NCI-H2029 (cell line): Measurements from ENCODE around the gene ZNF500.

Source experiments
- DNase-seq: peaks from one replicate; lab custom pipeline; 2025; lab: John Stamatoyannopoulos, UW

ZNF500 gene

DNA sequence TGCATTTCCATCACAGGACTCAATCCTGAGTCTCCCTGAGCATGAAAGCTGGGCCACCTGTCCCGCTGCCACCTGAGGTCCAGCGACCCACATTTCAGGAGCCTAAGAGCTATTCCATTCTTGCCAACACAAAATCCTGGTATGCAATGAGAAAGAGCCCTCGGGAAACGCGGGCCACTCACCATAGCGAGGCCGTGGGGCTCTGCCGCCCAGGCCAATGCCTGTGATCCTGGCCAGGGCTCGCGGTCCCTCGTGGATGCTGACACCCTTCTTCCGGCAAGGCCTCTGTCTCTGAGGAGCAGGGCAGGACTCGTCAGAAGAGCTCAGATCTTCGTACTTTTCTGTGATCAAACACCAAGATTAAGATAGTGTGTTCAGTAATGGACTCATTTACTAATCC lies 62.0 kb downstream of the ZNF500 start:
- no peak for DNase-seq

DNA sequence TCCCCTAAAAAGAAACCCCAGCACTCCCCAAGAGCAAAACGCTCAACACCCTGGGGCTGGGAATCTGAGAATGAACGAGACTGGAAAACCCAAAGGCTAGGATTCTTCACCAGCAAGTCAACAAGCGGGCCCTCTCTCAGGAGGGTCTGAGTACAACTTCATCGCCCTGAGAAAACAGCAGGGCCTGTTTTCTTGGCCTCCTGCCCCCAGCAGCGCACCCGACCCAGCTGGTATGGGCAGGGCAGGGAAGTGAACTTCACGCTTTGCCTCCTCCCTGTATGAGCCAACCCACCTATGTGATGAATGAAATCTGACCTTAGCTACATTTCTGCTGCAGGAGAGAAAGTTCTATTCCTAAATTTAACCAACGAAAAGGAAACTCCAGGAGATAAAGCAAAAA lies 62.5 kb downstream of the ZNF500 start:
- no peak for DNase-seq

DNA sequence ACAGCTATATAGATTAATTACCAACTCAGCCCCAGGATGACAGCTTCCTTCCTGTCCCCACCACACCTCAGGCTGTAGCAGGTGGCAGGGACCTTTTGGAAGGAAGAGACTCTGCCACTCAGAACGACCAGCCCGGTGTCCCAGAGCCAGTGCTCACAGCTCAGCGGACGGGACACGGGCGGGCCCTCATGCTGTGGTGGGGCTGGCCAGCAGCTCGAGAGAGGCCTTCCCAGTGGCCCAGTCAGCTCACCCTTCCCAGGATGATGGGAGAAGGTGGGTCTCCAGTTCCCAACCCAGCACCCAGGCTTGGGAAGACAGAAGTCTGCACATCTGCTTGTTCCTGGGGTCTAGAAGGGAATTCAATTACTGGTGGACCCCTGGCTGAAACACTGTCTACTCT lies 63.1 kb downstream of the ZNF500 start:
- DNase-seq: no peak

DNA sequence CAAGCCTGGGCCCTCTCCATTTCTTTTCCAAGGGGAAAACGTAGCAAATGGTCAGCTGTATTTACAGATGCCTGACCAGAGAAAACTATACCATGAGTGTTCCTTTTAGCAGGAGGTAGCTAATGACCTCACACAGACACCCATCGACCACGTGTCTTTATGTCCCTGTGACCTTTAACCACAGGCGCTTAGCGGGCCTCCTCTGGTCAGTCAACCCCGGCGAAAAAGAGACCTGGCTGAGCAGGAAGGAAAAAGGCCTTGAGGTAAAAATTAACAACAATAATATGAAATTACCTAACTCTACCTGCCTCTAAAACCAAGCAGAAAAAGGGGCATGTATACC lies 64.5 kb downstream of the ZNF500 start:
- DNase-seq: no peak

DNA sequence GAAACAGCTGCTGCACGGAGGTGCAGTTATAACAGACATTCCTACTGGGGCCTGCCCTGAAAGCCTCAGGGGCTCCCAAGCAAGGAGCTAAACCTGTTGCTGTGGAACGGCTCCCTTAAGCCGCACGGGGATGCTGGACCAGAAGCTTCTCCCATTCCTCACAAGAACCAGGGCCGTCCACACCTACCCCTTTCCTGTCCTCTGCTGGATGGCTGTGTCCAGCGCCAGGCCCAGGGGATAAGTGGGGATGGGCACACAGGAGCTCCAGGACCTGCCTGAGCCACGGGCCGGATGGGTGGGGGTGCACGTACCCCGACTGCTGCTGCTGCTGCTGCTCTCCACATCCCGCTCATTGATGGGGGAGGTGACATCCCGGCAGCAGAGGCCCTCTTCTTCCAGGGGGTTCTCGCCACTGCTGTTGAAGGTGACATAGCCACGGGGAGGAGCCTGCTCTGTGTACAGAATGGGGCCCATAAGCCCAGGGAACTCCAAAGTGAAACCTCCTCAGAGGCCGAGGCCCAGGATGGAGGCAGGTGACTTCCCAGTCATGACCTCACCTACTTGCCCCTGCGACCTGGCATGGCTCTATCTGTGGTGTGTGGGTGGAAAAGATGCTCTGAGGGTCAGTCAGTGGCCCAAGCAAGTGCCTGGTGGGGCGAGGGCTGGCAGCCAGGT lies 65.0 kb downstream of the ZNF500 start:
- DNase-seq: no peak

DNA sequence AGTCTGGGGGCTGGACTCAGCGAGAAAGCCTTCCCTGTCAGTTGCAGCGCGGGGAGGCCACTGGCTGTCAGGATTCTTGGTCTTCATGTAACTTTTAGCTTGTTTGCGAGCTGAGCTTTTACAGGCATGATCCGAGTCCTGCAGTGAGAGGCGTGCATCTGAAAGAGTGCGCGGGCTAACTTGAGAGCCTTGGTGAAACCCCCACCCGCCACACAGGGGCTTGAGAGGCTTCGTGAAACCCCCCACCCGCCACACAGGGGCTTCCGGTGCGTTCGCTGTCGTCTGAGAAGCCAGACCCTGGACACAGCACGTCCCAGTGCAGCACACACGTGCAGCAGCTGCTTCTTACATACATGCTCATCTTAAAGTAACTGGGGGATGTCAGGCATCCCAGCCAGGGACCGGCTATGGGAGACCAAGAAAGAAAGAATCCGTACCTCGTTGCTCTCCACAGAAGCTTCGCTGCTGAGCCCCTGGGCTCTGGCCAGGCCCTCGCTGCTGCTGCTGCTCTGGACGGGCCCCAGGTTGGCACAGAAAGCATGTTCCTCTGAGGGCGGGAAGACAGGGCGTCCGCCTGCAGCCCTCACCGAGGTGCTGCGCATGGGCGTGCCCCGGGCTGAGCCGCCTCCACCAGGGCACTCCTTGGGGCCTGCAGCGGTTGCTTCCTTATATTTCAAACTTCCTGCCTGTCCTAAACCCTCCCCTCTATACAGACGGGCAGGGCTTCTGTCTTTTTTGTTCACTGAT lies 65.8 kb downstream of the ZNF500 start:
- no peak for DNase-seq

DNA sequence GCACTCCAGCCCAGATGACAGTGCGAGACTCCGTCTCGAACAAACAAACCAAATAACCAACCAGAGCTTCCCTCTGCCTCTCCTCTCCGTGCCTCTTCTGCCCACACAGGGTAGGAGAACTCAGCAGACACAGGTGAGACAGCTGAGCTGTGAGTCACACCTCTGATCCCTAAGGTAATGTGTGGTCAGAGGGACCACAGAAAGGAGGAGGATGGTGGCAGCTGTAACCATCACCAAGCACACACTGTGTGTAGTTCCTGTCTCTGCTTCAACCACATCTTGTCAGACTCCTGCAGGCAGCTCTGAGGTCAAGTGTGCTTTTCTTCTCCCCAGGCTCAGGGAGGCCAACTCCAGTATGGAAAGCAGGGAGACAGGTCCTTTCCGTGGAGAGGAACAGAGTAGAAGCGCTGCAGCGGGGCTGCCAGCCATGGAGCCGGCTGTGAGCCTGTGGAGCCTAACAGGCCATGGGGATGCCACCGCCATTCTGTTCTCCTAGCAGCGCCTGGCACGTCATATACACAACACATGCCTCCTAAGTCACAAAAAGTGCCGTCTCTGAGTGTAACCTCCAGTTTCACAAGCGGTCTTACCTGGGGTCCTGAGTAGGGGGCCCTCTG lies 66.5 kb downstream of the ZNF500 start:
- DNase-seq: no peak

DNA sequence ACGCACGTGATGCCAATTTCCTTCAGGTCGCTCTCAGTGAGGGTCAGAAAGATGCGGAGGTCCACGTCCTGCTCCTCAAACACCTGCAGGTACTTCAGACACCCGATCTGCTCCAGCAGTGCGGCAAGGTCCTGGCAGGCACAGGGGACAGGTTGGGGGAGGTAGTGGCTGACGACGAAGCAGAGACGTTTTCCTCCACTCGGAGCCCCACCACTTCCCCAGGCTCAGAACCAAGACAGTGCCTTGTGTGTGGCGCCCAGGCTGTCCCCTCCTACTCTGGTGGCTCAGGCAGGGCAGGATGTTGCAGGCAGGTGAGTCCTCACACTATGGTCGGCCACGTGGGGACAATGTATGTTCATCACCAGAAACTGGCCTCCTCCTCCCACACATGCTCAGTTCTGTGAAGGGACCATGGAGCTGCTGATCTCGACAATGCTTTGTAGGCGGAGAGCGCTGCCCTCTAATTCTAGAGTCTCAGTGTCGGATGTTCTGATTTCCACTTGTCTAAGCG lies 67.9 kb downstream of the ZNF500 start:
- peak; percentile 91 for DNase-seq

DNA sequence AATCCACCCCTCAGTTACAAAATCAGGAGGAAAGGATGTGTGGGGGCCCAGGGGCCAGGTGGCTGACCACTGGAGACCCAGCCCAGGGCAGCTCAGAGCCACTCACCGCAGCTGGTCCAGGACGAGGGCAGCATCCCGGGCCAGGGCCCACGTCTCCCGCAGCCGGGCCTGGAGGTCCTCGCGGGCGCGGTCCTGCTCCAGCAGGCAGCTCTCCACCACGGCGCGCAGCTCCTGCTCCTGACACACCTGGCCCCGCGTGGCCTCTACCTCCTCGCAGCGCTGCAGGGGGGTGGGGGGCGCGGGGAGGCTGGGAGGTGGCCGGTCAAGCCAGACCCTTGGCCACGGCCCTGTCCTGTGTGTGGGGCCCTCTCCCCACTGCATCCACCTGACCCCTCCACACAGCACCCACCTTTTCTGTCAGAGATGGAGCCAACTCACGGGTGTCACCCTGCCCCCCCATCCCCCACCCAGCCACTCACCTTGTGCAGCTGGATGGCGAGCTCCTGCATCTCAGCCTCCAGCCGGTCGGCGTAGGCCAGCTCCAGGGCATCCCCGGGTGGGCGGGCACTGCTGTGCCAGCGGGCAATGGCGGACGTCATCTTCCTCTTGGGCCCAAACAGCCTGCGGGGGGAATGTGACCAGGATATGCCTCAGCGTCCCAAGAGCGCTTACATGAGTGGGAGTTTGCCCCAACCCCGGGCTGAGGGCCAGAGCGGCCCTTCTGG lies 68.5 kb downstream of the ZNF500 start:
- DNase-seq: peak; percentile 91
